Stimulated activated CD4-positive, alpha-beta T cell treated with anti-CD3 and anti-CD28 coated beads, Interleukin-2, amount 100 ng/mL, for 4 hours (primary cell): Measurements from ENCODE around the gene VPS39.
A peak's percentile ranks its signal among the peaks of the same experiment; 100 is the strongest.
"Not testable (repeated sequence)": the region's sequence is repeated elsewhere in the genome, so short reads cannot be mapped to it uniquely, and the experiment has no call there.

Experiments used
- DNase-seq: peaks from one replicate; pipeline ENCODE4 v3.0.0-alpha.2; 2020; ENCODE audit warnings: low read depth

Gene VPS39, protein sequence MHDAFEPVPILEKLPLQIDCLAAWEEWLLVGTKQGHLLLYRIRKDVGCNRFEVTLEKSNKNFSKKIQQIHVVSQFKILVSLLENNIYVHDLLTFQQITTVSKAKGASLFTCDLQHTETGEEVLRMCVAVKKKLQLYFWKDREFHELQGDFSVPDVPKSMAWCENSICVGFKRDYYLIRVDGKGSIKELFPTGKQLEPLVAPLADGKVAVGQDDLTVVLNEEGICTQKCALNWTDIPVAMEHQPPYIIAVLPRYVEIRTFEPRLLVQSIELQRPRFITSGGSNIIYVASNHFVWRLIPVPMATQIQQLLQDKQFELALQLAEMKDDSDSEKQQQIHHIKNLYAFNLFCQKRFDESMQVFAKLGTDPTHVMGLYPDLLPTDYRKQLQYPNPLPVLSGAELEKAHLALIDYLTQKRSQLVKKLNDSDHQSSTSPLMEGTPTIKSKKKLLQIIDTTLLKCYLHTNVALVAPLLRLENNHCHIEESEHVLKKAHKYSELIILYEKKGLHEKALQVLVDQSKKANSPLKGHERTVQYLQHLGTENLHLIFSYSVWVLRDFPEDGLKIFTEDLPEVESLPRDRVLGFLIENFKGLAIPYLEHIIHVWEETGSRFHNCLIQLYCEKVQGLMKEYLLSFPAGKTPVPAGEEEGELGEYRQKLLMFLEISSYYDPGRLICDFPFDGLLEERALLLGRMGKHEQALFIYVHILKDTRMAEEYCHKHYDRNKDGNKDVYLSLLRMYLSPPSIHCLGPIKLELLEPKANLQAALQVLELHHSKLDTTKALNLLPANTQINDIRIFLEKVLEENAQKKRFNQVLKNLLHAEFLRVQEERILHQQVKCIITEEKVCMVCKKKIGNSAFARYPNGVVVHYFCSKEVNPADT

DNA sequence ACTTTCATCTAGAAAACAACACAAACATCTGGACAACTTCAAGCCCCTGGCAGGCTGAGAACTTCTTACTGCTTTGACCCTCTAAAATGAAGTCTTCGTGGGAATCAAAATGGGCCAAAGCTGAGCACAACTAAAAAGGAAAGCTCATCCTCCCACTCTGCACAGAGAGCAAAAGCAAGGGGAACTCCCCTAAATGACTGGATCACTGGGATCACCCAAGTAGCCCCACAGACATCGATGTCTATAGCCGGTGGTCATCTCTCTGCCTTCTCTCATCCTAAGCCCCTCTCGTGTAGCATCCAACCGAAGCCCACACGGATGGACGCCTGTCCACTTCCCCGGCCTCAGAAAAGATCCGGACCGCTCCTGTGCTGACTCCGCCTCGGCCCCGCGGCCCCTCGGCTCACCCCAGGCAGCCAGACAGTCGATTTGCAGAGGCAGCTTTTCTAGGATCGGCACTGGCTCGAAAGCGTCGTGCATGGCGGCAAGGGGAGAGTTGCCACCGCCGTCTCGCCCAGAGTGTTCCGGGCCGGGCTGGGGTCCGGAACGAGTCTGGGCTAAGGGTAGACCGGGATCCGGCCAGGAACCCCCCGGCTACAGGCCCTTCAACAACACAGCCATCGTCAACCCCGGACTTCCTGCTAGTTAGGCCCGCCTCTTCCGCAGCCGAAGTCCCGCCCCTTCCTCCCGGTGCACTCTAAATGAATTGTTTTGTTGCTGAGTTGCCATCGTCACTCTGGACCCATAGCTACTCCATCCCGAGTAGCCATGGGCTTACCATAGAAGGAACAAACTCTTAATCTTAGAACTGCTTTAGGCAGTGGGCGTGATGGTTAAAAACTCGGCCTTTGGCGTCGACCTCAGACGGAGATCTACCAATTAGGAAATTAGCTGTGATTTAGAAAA, at the start of gene VPS39:
Gene VPS39, minus strand, starts transcription at position 631 of the 906 bp plus-strand sequence. Its CDS starts 151 bp downstream, at position 480.
- peak; percentile 70 for DNase-seq

DNA sequence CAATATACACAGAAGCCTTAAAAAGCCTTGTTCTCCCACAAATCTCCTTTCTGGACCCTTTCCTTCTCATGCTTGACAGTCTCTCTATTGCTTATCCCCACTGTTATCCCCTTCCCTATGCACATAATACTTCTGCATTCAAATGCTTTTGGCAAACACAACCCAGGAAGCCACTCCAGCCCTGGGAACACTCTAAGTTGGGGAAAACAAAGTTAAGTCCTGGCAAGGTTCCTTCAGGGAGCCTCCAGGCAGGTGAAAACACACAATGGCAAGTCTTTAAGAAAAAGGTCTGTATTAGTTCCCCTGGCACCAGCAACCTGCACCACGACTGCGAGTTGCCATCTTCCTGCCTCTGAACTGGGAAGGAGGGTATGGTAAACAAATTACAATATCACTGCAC, 45.2 kb upstream of the VPS39 start:
- DNase-seq: no peak

DNA sequence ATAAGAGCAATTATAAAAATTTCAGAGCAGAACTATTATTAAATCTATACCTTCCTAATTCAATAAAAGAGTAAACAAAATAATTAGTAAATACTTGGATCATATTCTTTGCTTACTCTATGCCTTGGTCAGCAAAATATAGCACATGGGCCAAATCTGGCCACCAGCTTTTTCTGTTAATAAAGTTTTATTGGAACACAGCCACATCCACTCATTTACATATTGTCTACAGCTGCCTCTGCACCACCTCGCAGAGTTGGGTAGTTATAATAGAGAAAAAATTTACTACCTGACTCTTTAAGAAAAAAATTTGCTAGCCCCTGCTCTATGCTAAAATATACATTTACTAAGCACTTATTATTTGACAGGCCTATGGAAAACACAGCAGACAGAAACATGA, 32.7 kb upstream of the VPS39 start:
- DNase-seq: no peak

DNA sequence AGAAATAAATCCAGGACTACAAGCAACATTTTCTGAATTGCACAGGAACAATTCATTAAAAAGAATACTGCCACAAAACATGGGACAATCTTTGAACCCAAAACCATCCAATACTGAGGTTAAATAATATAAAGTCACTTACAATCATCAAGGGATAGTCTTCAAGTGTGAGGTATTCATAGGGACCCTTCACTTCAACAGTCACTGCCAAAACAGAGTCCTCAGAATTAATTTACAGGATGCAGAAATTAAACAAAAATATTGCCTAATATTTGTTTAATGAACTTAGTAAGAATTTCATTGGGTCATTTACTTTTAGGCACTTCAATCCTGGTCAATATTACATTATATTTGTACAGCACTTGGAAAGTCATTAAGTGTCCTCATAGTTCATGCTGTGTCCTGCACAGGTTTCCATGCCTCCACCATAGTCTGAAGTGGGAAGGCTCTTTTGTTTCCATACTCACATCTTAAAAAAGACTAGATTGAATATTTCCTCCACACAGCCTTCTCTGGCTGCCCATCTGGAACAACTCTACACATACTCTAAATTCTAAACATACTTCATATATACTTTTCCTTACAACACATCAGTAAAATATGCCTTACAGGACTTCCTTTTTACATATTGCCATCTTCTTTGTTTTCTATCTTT, 31.6 kb upstream of the VPS39 start:
- no peak for DNase-seq

GRCh38 chr15:42233107-42233506, 25.0 kb upstream of the VPS39 start:
- no peak for DNase-seq

GRCh38 chr15:42232606-42233005, 24.5 kb upstream of the VPS39 start:
- DNase-seq: no peak

DNA sequence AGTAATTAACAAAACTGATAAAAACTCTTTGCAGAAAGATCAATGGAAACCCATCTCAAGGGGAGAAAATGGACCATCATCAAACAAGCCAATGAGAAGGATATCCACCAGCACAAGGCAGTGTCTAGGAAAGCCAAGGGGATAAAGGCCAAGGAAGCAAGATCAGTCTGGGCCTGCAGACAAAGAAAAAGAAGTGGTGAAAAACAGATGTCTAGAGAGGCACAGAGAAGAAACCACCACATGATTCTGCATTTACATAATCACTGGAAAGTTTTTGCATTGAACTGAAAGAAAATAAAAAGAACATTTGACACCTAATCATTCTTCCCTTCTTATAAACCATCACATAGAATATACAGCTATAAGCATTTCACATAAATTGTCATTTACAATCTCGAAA, 23.0 kb upstream of the VPS39 start:
- no peak for DNase-seq

- not testable (repeated sequence) for DNase-seq
These were observed 20.9 kb upstream of the VPS39 start for GRCh38 chr15:42228981-42229380.

DNA sequence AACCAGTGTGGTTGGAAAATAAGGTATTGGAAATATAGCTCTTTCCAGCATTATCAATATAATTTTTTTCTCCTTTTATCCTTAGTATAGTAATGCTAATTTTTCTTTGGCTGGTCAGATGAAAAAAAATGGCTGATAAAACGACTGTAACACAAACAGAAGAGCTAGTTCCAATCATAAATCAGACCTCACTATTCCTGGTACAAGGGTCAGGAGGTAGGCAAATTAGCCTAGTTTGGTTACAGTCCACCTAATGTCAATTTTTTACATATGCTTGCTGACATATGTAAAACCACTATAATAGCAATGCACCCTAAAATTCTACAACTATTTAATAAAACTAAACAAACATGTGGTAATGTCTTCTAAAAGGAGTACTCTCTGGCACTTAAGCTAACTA, 19.9 kb upstream of the VPS39 start:
- DNase-seq: no peak

DNA sequence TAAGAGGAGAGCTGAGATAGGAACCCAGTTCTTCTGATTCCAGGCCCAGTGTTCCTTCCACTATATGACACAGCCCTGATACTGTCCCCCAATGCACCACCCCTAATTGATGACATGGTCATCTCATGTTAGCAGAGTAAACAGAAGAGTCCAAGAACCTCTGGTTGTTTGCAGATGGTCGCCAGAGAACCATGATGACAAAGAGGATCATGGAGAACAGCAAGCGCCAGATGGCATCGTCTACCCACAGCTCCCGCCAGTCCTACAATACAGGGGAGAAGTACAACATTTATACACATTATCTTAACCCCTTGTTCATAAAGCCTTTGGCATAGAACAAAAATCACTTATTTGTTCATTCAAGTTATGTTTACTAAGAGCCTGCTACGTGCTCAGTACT, 18.5 kb upstream of the VPS39 start:
- DNase-seq: no peak

GRCh38 chr15:42220216-42220615, 12.1 kb upstream of the VPS39 start:
- no peak for DNase-seq

DNA sequence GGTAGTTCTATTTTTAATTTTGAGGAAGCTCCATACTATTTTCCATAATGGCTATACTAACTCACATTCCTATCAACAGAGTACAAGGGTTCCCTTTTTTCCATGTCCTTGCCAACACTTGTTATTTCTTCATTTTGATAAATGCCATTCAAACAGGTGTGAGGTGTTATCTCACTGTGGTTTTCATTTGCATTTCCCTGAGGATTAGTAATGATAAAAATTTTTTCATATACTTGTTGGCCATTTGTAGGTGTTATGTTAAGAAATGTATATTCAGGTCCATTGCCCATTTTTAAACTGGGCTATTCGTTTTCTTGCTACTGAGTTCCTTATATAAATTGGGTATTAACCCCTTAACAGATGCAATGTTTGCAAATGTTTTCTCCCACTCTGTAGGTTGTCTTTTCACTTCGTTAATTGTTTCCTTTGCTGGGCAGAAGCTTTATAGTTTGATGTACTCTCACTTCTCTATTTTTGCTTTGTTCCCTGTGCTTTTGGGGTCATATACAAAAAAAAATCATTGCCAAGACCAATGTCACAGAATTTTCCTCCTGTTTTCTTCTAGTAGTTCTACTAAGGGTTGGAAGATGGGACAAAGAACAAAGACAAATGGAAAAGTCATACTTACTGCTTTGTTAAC, 11.0 kb upstream of the VPS39 start:
- DNase-seq: no peak

GRCh38 chr15:42217568-42217967, 9.5 kb upstream of the VPS39 start:
- no peak for DNase-seq

- DNase-seq: no peak
These were observed 8.1 kb upstream of the VPS39 start for GRCh38 chr15:42215913-42216829.

- no peak for DNase-seq
These were observed 6.5 kb upstream of the VPS39 start for GRCh38 chr15:42214600-42214999.

DNA sequence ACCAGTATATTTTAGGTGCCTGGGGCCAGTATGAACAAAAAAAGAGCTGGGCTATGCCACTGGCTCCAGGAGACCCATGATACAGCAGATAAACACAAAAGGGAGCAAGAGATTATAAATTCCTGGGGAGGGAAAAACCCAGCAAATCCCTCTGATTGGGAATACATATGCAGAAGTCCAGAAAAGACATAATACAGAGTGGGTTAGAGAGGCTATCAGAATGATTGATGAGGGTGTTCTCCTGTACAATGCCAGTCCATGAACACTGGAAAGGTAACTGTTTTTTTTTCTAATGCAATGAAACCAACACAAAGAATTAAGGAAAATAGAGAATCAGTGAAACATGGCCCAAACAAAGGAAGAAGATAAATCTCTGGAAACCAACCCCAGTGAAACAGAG, 5.4 kb upstream of the VPS39 start:
- no peak for DNase-seq

GRCh38 chr15:42210696-42211095, 2.6 kb upstream of the VPS39 start:
- no peak for DNase-seq

DNA sequence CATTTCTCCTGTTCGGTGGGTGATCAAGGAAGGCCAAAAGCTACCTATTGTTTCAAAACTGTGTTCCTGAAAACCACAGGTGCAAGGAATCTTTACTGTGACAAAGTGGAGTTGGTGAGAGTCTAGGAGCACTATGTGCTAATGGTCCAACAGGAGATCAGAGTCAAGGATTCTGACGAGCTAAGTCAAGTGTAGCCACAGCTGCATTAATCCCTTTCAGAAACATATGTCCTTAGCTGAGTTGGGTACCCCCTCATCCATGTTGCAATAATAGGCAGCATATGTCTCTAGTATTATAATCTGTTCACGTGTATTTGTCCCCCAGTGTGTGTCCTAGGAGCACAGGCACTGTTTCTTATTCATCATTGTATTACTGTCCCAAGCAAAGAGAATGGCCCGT, 1.7 kb downstream of the VPS39 start:
- DNase-seq: no peak

DNA sequence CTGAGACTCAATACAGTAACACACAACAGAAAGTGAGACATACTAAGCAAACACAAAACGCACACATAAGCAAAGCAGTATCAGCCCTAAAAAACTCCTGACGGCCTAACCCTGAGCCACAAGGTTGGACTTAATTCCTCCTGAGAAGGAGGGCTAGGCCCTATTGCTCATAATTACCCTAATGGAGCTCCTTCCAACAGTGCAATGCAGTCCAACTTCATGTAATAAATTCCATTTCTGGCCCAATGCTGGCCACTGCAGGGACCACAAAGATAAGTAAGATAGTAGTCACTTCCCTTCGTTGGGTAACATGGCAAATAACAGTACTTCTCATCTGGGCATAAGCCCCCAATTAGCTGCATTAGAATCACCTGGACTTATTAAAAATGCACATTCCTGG, 4.2 kb downstream of the VPS39 start:
- DNase-seq: no peak

GRCh38 chr15:42202653-42203052, 5.5 kb downstream of the VPS39 start:
- no peak for DNase-seq
